Measurements from ENCODE around the gene PLEKHO1. TPM values are rescaled to one million over a fixed set of nuclear protein-coding genes. Genes with fewer than 3 reads are reported as not detected.
"Not testable (repeated sequence)": the region's sequence is repeated elsewhere in the genome, so short reads cannot be mapped to it uniquely, and the experiment has no call there.

Gene PLEKHO1
- total RNA-seq, 1 experiment from 2014 or later: 2.1 TPM

DNA sequence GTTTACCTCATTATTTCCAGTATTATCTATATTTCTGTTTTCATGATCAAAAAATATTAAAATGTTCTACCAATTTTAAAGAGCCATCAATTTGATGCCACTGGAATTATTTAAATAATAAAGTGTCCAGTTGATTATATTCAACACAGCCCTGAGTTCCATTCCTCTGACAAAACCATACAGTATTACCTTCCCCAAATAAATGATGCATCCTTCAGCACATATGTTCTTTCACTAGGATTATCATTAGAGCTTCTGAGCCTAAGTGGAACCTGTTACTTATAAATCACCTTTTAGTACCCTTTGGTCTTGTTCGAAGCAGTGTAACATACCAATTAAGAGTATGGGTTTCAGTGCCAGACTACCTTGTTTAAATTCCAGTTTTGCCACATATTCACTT, 17.3 kb upstream of the PLEKHO1 start:
- H3K9me3 ChIP-seq: no peaks in the 10 kb centered on the region
- intact Hi-C loops (cut with micrococcal nuclease; ENCODE audit: unreplicated experiment): no loop called here
- H3K4me1 ChIP-seq: no peaks in the 10 kb centered on the region
- H3K27me3 ChIP-seq (replicated peaks; ENCODE audit: control insufficient read depth, insufficient read depth, low read length): no peaks in the 10 kb centered on the region
- H3K36me3 Mint-ChIP-seq (ENCODE audit: insufficient read depth, unreplicated experiment): no peaks in the 10 kb centered on the region
- H3K4me1 Mint-ChIP-seq (ENCODE audit: low read depth, unreplicated experiment): no peaks in the 10 kb centered on the region
- TF ChIP-seq, protein P1, sequence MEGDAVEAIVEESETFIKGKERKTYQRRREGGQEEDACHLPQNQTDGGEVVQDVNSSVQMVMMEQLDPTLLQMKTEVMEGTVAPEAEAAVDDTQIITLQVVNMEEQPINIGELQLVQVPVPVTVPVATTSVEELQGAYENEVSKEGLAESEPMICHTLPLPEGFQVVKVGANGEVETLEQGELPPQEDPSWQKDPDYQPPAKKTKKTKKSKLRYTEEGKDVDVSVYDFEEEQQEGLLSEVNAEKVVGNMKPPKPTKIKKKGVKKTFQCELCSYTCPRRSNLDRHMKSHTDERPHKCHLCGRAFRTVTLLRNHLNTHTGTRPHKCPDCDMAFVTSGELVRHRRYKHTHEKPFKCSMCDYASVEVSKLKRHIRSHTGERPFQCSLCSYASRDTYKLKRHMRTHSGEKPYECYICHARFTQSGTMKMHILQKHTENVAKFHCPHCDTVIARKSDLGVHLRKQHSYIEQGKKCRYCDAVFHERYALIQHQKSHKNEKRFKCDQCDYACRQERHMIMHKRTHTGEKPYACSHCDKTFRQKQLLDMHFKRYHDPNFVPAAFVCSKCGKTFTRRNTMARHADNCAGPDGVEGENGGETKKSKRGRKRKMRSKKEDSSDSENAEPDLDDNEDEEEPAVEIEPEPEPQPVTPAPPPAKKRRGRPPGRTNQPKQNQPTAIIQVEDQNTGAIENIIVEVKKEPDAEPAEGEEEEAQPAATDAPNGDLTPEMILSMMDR (IDR thresholded peaks at IDR 0.05; ENCODE audit: insufficient read depth in 1 of 2, low read depth in 1 of 2, low read length in 1 of 2, severe bottlenecking in 1 of 2, unreplicated experiment in 1 of 2): no peak
- no peaks in the 10 kb centered on the region for H3K36me3 ChIP-seq (ENCODE audit: control insufficient read depth, insufficient read depth, low read length)
- no peaks in the 10 kb centered on the region for H3K27me3 Mint-ChIP-seq (ENCODE audit: insufficient read depth, unreplicated experiment)
- no peak overlapping the region for H3K27ac Mint-ChIP-seq (ENCODE audit: unreplicated experiment)
- H3K9me3 Mint-ChIP-seq (ENCODE audit: unreplicated experiment): no peaks in the 10 kb centered on the region
- no peak overlapping the region for H3K4me3 ChIP-seq (ENCODE audit: low read depth, low read length)
- H3K4me3 Mint-ChIP-seq (ENCODE audit: unreplicated experiment): no peak overlapping the region
- POLR2A ChIA-PET: no interaction called here
- CTCF ChIA-PET: no interaction called here
- no peak for DNase-seq
- no TSS peak for BruUV-seq (replicated peaks)

GRCh38 chr1:150134537-150134936, 15.2 kb upstream of the PLEKHO1 start:
- no peaks in the 10 kb centered on the region for H3K27me3 Mint-ChIP-seq (ENCODE audit: insufficient read depth, unreplicated experiment)
- no peaks in the 10 kb centered on the region for H3K36me3 Mint-ChIP-seq (ENCODE audit: insufficient read depth, unreplicated experiment)
- H3K4me3 Mint-ChIP-seq (ENCODE audit: unreplicated experiment): no peak overlapping the region
- H3K36me3 ChIP-seq (ENCODE audit: control insufficient read depth, insufficient read depth, low read length): no peaks in the 10 kb centered on the region
- no peak for DNase-seq
- no peaks in the 10 kb centered on the region for H3K9me3 ChIP-seq
- H3K4me3 ChIP-seq (ENCODE audit: low read depth, low read length): no peak overlapping the region
- BruUV-seq (replicated peaks): no TSS peak
- no peaks in the 10 kb centered on the region for H3K4me1 Mint-ChIP-seq (ENCODE audit: low read depth, unreplicated experiment)
- POLR2A ChIA-PET: no interaction called here
- TF ChIP-seq, protein P1 (IDR thresholded peaks at IDR 0.05; ENCODE audit: insufficient read depth in 1 of 2, low read depth in 1 of 2, low read length in 1 of 2, severe bottlenecking in 1 of 2, unreplicated experiment in 1 of 2): no peak
- no peaks in the 10 kb centered on the region for H3K27me3 ChIP-seq (replicated peaks; ENCODE audit: control insufficient read depth, insufficient read depth, low read length)
- no peaks in the 10 kb centered on the region for H3K4me1 ChIP-seq
- no peaks in the 10 kb centered on the region for H3K9me3 Mint-ChIP-seq (ENCODE audit: unreplicated experiment)
- CTCF ChIA-PET: no interaction called here
- no peak overlapping the region for H3K27ac Mint-ChIP-seq (ENCODE audit: unreplicated experiment)
- intact Hi-C loops (cut with micrococcal nuclease; ENCODE audit: unreplicated experiment): no loop called here

GRCh38 chr1:150135400-150135799, 14.3 kb upstream of the PLEKHO1 start:
- BruUV-seq (replicated peaks); H3K36me3 Mint-ChIP-seq (ENCODE audit: insufficient read depth, unreplicated experiment); H3K36me3 ChIP-seq (ENCODE audit: control insufficient read depth, insufficient read depth, low read length); H3K27ac Mint-ChIP-seq (ENCODE audit: unreplicated experiment); intact Hi-C loops (cut with micrococcal nuclease; ENCODE audit: unreplicated experiment); H3K4me1 ChIP-seq; H3K4me3 ChIP-seq (ENCODE audit: low read depth, low read length); H3K4me3 Mint-ChIP-seq (ENCODE audit: unreplicated experiment); POLR2A ChIA-PET; H3K4me1 Mint-ChIP-seq (ENCODE audit: low read depth, unreplicated experiment); H3K27me3 Mint-ChIP-seq (ENCODE audit: insufficient read depth, unreplicated experiment); H3K27me3 ChIP-seq (replicated peaks; ENCODE audit: control insufficient read depth, insufficient read depth, low read length); H3K9me3 Mint-ChIP-seq (ENCODE audit: unreplicated experiment); DNase-seq; H3K9me3 ChIP-seq: not testable (repeated sequence)
- CTCF ChIA-PET: interaction anchor here (0.6 kb wide), 1 partner anchor 51 kb away, joined by 7 read pairs; no protein-coding TSS in a partner anchor

GRCh38 chr1:150138044-150138443, 11.7 kb upstream of the PLEKHO1 start:
- intact Hi-C loops (cut with micrococcal nuclease; ENCODE audit: unreplicated experiment): no loop called here
- no TSS peak for BruUV-seq (replicated peaks)
- Histone ChIP-seq H3K4me3 (ENCODE audit: low read depth, low read length) (no peak overlapping the region), H3K27me3 (replicated peaks; ENCODE audit: control insufficient read depth, insufficient read depth, low read length) (no peaks in the 10 kb centered on the region), H3K4me1 (no peaks in the 10 kb centered on the region), H3K9me3 (no peaks in the 10 kb centered on the region), H3K36me3 (ENCODE audit: control insufficient read depth, insufficient read depth, low read length) (no peaks in the 10 kb centered on the region)
- ChIA-PET POLR2A (no interaction called here), CTCF (interaction anchor here (0.5 kb wide), 1 partner anchor 348 kb away, joined by 4 read pairs; no protein-coding TSS in a partner anchor)
- TF ChIP-seq, protein P1 (IDR thresholded peaks at IDR 0.05; ENCODE audit: insufficient read depth in 1 of 2, low read depth in 1 of 2, low read length in 1 of 2, severe bottlenecking in 1 of 2, unreplicated experiment in 1 of 2): no peak
- Mint-ChIP-seq H3K36me3 (ENCODE audit: insufficient read depth, unreplicated experiment) (no peaks in the 10 kb centered on the region), H3K27ac (ENCODE audit: unreplicated experiment) (no peak overlapping the region), H3K9me3 (ENCODE audit: unreplicated experiment) (no peaks in the 10 kb centered on the region), H3K4me3 (ENCODE audit: unreplicated experiment) (no peak overlapping the region), H3K27me3 (ENCODE audit: insufficient read depth, unreplicated experiment) (no peaks in the 10 kb centered on the region), H3K4me1 (ENCODE audit: low read depth, unreplicated experiment) (no peaks in the 10 kb centered on the region)
- DNase-seq: no peak

Measured in Caco-2 (cell line).